OCI-LY1 (cell line): ENCODE measurements around the gene TOR4A.

Source experiments
- CTCF ChIP-seq: fragments of 200-600 bp; sonication (generic), shearing (Covaris generic); IDR thresholded peaks from 2 replicates; pipeline ENCODE4 v1.5.1; 2017; ENCODE audit warnings: mild to moderate bottlenecking, antibody characterized with exemption, low read length, moderate library complexity, mixed read lengths
- EZH2 ChIP-seq: fragments of 200-600 bp; sonication (generic), shearing (Covaris generic); IDR thresholded peaks from 2 replicates; pipeline ENCODE4 v1.8.0; 2017; ENCODE audit warnings: borderline replicate concordance, mixed run types, mild to moderate bottlenecking, antibody characterized with exemption, low read length, moderate library complexity, mixed read lengths

- TF ChIP-seq EZH2: no peak
- no peak for TF ChIP-seq CTCF
Observed at GRCh38 chr9:137231372-137232039, 46.0 kb upstream of the TOR4A start.
